GM15510 (cell line): ENCODE results near the gene SIK2.

ENCODE experiments used
- POLR2A ChIP-seq: IDR thresholded peaks from 3 replicates; pipeline ENCODE4 v1.6.1; 2011; ENCODE audit warnings: borderline replicate concordance; ENCODE audit not compliant: insufficient read length; ENCODE audit errors: extremely low read depth

The SIK2 gene

DNA sequence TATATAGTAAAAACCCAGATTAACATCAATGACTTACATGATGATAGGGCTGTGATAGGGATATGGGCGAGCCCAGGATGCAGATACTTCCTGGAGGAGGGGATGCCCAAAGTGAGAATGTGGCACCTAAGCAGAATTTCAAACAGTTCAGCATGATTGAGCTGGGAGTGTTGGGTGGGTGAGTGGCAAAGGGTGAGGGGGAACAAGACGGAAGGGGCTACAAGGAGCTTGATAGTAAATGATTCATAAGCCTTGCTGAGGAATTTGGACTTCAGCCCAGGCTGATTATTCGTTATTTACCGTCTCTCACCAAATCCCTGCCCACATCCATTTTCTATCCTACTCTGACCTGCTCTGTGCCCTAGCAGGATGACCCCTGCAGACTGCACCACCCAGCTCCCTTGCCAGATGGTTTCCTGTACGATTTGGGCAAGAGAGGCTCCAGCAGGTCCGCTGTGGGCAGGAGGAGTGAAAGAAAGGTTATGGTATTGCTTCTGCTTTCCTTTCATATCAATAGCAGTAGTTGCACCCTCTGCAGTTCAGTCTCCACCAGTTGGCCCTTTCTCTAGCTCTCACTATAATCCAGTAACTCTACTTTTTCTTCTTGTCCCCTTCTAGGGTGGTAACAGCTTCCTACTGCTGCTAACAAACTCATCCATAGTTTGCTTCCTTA lies 30.3 kb upstream of the SIK2 start:
- no peak for TF ChIP-seq POLR2A

DNA sequence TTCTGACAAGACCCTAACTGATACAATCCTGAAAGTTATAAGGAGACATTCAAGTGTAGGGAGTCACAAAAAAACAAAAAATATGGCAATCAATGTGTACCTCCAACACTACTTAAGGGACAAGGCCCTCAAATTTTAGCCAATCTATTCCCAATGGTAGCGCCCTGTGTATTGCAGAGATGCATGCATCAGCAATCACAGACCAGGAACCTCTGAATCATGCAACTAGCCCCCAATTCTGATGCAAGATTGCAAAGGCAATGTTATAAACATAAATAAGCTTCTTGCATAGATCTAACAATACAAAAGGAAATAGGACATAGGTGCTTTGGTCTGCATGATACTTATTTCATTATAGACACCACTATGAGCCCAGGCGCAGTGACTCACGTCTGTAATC lies 29.7 kb upstream of the SIK2 start:
- no peak for TF ChIP-seq POLR2A

DNA sequence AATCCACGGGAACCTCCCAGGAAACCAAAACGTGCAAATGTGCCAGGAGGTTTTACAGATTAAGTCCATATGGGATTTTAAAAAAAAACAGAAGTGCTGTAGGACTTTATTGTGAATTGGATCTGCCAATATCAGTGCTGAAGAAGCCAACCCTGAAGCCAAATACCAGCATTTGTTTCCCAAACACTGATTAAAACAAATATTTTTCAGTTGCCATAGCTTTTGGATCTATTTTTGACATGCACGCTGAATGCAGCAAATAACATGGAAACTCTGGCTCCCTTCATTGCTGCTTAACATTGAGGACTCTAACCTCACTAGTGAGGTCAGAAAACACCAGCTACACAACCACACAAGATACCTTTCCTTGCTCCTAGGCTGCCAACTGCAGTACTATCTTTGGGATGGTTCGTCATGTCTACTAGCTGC lies 28.4 kb upstream of the SIK2 start:
- TF ChIP-seq POLR2A: no peak

DNA sequence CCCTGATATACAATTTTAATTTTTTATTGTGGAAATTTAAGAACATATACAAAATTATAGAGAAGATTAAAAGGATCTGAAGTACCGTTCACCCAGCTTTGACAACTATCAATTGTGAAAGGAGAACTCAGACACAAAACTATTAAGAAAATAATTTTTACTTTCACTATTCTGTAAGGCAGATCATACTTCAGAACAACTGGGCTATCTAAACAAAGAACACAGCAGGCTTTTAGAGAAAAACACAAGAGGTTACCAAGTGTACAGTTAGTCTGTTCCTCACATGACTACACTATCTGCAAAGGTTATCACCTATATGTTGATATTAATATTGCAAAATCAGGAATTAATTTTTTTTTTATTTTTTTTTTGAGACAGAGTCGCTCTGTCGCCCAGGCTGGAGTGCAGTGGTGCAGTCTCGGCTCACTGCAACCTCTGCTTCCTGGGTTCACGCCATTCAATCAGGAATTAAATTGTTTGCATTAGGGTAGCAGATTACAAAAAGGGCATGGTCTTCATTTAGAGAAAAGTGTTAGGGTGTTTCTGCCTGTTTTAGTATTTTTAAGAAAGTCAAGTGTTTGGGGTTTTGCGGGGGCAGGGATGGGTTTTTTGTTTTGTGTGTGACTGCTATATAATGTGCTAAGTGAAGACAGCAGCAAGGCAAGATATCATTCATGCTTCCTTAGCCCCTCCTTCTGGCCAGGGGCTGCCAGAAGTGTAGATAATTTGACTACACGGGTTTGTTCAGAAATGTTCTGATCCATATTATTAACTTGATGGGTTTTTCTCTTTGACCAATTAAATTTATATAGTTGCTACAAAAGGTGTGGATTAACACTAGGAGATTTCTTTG lies 27.6 kb upstream of the SIK2 start:
- TF ChIP-seq POLR2A: no peak

DNA sequence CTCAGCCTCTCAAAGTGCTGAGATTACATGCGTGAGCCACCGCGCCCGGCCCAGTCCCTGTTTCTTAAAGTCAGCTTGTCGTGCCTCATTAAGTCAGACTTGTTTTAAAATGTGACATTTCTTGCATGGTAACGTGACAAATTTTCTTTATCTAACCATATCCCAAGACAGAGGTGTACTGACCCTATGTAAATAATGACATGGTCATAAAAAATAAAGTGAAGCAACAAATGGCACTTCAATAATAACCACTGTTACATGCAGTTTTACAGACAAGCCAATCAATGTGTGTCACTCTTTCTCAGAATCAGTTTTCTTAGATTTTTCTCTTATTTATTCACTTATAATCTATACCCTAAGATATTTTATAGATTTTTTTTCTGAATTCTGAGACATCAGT lies 26.5 kb upstream of the SIK2 start:
- no peak for TF ChIP-seq POLR2A

DNA sequence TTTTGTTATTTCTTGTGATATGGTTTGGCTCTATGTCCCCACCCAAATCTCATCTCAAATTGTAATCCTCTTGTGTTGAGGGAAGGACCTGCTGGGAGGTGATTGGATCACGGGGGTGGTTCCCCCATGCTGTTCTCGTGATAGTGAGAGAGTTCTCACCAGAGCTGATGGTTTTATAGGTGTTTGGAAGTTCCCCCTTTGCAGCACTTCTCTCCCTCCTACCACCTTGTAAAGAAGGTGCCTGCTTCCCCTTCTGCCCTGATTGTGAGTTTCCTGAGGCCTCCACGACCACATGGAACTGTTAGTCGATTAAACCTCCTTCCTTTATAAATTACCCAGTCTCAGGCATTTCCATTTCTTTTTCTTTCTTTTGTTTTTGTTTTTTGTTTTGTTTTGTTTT lies 24.4 kb upstream of the SIK2 start:
- no peak for TF ChIP-seq POLR2A

DNA sequence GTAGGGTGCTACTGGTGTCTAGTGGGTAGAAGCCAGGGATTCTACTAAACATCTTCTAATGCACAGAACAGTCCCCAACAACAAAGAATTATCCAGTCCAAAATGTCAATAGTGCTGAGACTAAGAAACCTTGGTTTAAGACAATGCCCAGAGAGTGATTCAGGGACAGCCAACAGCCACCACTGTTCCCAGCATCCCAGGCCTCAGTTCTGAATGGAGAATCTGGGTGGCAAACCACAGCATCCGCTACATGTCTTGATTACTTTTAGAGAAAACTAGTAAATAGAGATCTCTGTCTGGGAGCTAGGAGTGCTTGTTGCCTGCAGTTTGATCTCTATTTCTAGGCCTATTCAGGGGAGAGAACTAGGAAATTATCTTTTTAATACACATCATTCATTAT lies 20.9 kb upstream of the SIK2 start:
- no peak for TF ChIP-seq POLR2A

DNA sequence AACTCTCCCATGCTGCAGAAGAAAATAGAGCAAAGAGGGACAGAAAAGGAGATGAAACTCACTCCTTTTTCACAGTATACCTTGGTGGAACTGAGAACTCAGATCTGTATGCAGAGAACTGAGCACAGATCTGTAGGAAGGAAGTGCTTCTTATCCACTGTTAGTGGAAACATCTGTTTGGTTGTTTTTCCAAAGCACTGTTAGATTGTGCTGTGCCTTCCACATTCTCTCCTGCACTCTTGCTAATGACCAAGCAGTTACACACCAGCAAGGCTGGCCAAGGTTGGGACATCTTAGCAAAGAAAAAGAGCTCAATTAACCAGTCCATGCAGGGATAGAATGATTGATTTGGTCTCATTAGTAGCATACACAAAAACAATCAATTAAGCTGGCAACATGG lies 20.1 kb upstream of the SIK2 start:
- TF ChIP-seq POLR2A: no peak

DNA sequence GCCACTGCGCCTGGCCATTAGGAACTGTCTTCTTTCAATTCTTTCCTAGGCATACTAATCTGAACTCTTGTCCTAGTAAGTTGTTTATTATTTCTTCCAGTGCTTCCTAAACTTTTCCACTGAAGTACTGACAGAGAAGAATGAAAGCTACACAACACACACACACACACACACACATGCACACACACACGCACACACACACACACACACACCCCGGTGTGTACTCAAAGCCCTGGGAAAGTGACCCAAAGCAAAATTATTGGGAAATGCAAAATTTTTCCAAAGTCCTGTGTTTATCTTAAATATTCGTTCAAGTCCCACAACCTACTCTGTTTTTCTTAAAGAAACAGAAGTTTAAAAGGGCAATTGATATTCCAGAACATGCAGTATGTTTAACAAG lies 19.4 kb upstream of the SIK2 start:
- TF ChIP-seq POLR2A: no peak

DNA sequence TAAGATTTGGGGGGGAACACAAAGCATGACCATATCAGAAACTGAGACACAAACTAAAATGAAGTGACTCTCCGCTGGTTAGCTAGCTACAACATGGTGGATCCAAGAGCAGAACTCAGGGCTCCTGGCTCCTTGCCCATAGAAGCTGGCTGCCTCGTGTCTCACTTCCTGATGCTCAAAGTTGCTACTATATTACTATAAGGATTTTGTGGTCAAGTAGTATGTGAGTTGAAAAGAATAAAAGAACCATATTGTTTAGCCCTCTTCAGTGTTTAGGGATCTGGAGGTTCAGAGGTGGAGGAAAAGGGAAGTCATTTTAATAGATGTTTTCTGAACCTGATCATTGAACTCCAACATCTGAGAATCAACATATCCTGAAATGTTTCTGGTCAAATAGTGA lies 16.9 kb upstream of the SIK2 start:
- no peak for TF ChIP-seq POLR2A

DNA sequence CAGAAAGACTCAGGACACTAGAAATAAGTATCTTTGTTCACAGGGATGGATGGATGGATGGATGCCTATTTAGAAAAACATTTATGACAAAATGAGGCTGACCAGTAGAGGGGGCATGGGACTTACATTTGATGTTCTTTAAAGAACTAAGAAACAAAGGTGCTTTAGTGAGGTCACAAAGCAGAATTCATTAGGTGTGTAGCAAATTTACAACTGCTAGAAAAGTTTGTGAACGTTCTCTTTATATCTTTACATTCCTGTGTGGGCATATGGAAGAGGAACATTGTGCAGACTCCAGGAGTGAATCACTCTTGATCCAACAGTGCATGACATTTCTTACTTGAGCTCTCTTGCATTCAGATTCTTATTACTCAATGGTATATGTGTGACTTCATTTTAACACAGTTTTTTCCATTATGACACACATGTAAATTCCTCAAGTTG lies 15.8 kb upstream of the SIK2 start:
- no peak for TF ChIP-seq POLR2A

DNA sequence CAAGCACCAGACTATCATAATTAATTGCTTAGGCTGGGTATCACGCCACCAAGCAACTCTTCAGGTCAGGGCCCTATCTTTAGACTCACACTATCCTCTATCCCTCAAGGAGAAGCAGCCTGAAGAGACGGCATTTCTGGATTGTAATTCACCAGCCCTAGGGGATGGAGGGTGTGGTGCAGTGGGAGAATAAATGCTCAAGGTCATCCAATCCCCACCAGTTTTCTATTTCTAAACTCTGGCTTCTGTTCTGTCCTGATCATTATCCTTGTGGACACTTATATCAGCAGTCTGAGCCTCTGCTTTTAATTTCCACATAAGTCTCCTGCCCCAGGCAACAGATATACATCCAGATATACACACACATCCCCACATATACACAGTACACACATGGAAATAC lies 13.1 kb upstream of the SIK2 start:
- TF ChIP-seq POLR2A: no peak

DNA sequence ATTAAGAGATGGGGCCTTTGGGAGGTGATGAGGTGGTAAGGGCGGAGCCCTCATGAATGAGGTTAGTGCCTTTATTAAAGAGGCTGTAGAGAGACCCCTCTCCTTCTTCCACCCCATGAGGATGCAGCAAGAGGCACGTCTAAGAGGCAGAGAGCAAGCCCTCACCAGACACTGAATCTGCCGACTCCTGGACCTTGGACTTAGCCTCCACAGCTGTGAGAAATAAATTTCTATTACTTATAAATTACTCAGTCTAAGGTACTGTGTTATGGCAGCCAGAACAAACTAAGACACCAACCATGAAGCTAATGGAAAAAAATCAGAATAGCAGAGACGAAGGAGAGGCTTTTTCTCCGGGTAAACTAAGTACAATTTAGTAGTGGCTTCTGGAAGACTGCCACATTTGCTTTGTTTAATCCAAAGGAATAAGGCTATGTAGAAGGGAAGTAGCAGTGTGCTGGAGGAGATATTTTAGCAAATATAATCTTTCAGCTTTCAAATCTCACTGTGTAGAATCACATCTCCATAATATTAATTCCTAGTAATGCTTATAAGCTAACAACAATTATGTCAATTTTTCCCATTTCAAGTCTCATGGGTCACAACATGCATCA lies 12.3 kb upstream of the SIK2 start:
- no peak for TF ChIP-seq POLR2A

DNA sequence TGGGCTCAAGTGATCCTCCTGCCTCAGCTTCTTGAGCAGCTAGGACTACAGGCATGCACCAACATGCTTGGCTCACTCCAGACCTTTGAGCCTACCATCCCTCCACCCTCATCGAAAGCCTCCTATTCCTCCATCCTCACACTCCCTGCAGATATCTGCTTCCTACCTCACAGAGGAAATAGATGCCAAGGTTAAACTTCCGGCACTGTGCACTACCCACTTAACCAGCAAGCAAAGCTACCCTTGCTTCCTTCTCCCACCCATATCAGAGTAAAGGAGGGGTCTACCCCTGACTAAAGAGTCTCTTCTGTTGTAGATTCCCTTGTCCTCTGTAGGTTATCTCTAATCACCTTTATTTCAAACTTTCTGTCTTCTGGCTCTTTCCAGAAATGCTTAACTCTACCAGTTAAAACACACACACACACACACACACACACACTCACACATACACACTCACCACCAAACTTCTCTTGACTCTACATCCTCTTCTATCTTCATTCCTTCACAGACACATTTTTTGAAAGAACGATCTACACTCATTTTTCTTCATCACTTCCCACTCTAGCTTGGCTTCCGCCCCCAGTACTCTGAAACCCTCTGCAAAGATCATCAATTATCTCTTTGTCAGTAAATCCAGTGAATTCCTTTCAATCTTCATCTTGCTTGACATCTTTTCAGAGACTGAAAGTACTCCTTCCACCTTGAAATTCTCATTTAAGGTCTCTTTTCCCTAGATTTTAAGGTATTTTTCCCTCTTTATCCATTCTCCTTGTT lies 10.9 kb upstream of the SIK2 start:
- TF ChIP-seq POLR2A: no peak

DNA sequence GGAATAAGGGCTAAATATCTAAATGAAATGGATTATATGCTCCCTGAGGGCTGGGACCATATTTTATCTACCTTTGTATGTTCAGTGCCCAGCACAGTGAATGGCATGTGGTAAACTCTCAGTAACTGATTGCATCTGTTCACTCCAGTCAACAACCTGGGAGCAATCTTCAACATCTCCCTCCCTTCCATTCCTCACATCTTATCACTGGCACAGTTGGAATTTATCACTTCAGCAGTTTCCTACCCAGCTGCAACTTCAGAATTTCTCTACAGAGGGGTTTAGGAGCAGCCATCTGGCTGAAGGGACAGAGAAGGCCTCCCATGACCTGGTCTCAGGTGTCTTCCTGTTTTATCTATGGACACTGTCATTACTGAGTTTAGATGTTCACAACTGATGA lies 9.8 kb upstream of the SIK2 start:
- no peak for TF ChIP-seq POLR2A
